HG02610 (cell line): Measurements from ENCODE around the gene ECE1.

ENCODE experiments used
- ATAC-seq: cut with Tn5 transposase; IDR thresholded peaks from one replicate; pipeline ENCODE4 v1.9.1; 2021; ENCODE audit warnings: mild to moderate bottlenecking, moderate library complexity; ENCODE audit not compliant: unreplicated experiment

ECE1 gene

DNA sequence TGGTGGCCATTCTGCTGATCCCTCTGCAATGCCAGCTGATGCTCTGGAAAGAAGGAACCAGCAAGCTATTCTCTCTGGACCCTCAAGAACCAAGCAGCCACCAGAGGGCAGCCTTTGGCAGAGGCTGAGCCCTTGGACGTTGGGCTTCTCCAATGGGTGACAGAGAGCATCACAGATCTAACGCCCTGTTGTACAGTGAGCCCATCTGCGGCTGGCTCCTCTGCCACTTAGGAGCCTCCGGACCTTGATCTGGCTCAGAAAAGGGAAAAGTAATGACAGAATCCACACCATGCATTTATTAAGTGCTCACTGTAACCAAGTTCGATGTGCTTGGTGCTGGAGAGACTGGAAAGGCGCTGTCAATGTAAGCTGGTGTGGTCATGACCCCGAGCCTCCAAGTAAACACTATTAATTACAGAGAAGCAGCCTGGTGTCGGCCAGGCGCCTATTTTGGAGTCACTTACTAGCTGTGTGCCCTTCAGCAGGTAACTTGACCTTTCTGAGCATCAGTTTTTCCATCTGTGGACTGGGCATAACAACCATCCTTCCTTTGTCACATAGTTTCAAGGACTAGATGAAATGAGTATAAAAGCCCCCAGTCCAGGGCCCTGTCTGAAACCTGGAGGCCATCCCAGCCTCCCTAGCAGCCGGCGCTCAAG, 34.9 kb downstream of the ECE1 start:
- no peak for ATAC-seq

DNA sequence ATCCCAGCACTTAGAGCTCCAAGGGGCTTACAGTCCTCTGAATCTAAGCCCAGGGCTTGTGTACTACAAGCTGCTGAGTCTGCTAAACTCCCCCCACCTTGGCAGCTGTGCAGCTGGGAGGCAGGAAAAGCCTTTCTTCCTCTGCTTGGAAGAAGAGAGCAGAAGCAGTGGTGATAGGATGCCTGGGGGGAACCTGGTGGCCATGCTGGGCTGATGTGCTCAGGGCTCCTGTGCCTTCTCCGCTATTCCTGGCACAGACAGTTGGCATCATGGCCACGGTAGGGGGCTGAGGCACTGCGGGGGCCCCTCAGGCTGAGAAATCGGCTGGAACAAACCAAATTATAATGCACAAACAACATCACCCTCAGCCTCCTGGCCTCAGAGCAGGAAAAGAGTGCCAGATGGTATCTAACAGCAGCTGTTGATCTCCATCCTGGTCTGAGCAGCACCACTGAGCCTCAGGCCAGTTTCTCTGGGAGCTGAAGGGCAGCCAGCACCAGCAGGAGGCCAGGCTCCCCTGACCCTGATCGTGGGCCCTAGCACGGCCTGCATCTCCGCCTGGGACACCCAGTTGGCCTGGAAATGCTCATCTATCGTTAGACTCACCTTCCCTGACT, 35.8 kb downstream of the ECE1 start:
- no peak for ATAC-seq

GRCh38 chr1:21251773-21252471, 38.3 kb downstream of the ECE1 start:
- no peak for ATAC-seq

- ATAC-seq: no peak
Observed at GRCh38 chr1:21249940-21250493, 40.2 kb downstream of the ECE1 start.

DNA sequence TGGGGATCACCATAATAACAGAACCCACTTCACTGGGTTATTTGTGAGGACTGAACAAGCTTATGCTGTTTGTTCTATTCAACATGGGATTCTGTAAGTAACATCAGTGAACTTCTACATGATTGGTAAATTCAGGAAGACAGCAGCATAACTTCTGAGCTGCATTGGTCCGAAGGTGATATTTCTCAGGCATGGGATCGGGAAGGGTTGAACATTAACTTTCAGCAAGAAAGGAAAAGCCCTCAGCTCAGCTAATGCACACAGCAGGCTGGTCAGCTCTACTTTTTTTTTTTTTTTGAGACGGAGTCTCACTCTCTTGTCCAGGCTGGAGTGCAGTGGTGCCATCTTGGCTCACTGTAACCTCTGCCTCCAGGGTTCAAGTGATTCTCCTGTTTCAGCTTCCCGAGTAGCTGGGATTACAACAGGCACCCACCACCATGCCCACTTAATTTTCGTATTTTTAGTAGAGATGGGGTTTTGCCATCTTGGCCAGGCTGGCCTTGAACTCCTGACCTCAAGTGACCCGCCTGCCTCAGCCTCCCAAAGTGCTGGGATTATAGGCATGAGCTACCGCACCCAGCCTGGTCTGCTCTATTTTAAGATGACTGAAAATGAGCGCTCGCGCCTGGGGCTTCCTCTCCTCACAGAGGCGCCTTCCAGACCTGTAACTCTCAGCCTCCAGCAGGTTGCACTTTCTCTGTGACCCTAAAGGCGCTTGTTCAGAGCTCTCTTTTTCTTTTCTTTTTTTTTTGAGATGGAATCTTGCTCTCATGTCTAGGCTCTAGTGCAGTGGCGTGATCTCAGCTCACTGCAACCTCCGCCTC, 42.2 kb downstream of the ECE1 start:
- ATAC-seq: no peak

- ATAC-seq: no peak
Observed at GRCh38 chr1:21246905-21247642, 43.2 kb downstream of the ECE1 start.

DNA sequence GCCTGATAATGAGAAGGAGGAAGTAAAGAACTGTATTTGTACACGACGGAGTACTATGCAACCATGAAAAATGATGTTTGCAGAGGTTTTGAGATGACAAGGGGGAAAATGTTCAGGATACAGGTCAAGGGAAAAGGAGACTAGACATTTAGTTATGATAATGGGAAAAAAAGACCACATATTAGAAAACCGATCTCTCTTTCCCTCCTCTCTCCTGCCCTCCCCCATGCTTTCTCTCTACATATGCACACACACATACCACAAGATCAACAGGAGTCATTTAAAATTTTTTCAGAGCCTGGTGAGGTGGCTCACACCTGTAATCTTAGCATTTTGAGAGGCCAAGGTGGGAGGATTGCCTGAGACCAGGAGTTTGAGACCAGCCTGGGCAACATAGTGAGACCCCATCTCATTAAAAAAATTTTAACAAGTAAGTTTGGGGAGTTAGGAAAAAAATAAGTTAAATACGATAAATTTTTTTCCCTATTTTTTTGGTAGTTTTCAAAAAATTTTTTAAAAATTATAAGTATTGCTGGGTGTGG, 44.5 kb downstream of the ECE1 start:
- no peak for ATAC-seq

- no peak for ATAC-seq
Observed at GRCh38 chr1:21244986-21245687, 45.1 kb downstream of the ECE1 start.

DNA sequence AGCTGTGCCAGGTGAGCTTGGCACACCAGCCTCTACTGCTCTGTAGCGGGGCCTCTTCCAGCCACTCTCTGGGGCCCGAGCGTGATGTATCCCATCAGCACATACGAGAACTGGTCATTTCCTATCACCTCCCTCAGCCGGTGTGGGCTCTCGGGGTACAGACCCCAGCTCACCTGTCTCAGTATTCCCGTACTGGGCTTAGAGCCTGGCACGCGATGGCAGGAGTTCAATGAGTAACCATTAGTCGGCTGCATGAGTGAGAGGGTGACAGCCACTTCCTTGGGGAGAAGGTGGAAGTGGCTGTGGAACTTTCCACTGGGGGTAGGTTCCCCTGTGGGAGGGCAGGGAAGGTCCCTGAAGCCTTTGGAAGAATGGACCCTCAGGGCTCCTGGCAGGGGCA, 46.1 kb downstream of the ECE1 start:
- ATAC-seq: no peak

- ATAC-seq: no peak
Observed at GRCh38 chr1:21242846-21243245, 47.4 kb downstream of the ECE1 start.

GRCh38 chr1:21241771-21242581, 48.3 kb downstream of the ECE1 start:
- no peak for ATAC-seq

DNA sequence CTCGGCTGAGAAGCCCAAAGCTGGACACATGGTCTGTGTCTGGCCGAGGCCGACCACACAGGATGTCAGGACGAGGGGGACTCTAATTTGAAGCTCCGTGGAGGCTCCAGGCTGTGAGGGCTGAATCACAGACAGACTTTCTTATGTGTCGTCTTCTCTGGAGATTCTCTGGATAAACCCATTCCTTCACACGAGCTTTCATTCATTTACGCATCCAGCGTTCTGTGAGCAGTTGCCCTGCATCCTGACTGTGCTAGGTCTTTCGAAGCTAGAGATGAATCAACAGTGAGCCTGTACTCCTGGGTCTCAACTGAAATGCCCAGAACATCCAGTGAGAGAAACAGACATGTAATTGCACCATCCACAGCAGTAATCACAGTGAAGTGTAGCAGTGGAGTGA, 49.6 kb downstream of the ECE1 start:
- no peak for ATAC-seq

GRCh38 chr1:21239221-21239620, 51.0 kb downstream of the ECE1 start:
- no peak for ATAC-seq

DNA sequence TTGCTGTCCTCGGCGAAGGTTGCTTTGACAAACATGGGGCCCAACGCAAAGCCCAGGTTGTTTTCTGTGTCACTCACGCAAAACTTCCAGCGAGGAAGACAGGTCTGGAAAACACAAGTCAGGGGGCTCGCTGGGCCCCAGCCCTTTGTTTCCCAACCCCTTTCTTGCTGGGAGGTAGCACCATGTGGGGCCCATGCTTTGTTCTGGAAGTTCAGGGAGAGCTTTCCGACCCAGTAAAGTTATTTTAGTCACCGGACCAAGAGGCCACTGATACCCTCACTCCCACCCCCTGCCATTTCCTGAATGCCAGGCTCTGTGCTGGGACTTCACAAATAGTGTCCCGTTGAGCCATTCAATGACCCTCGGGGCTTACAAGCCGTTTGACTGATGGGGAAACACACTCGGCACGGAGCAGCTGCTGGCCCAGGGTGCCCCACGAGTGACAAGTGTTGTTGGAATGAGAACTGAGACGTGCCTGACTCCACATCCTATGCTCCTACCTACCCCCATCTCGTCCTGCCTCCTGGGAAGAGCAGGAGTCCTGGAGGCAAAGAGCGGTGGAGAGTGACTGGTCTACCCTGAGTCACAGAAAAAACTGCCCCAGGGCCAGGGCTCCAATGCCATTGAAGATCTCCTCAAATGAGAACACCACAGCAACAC, 52.0 kb downstream of the ECE1 start:
- ATAC-seq: no peak

DNA sequence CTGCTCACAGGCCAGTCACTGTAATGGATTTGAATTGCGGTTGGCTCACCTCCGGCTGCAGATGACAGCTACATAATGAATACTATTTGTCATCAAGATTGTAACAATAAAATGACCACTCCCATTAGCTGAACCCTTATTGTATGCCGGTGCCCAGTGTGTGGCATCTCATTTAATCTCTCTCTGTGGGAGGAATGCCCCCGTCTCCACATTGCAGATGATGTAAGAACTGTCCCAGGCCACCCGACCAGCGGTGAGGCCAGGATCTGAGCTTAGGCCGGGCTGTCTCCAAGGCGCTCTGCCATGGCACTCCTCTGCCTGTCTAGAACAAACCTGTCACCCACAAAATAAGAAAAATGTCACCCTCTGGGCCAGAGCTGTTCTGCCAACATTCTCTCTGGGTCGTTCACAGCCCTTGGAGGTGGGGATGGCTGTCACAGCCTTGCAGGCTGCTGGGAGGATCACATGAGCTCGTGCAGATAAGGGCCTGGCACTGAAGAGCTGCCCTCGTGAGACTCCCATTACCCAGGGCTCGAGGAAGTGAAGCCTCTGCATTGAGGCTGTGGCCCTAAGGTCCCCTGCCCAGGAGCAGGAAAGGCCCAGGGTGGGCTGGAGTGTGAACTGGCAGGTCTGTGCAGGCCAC, 52.7 kb downstream of the ECE1 start:
- ATAC-seq: no peak

DNA sequence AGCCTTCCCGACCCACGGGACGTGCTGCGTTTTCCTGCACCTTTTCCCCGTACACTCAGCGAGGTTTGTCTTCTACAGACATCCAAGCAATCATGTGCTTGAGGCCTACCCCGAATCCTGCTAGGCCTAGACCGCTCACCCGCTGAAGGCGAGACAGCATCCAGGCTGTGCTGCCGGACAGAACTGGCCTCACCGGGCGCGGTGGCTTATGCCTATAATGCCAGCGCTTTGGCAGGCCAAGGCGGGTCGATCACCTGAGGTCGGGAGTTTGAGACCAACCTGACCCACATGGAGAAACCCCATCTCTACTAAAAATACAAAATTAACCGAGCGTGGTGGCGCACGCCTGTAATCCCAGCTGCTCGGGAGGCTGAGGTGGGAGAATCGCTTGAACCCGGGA, 54.1 kb downstream of the ECE1 start:
- no peak for ATAC-seq

DNA sequence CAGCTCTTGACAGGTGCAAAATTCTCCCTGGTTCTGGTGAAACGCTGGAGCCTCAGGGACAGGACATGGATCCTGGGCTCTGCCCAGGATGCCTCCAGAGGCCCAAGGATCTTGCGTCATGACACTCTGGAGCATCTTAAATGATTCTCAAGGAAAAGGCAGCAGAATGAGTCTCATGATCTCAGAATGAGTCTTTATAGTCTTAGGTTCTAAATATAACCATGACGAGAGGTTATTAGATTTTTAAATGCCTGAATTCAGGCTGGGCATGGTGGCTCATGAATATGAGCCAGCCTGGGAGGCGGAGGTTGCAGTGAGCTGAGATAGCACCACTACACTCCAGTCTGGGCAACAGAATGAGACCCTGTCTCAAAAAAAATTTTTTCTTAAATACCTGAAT, 55.5 kb downstream of the ECE1 start:
- no peak for ATAC-seq

- no peak for ATAC-seq
Observed at GRCh38 chr1:21233490-21233889, 56.8 kb downstream of the ECE1 start.
